Hepatic stellate cell (primary cell): ENCODE measurements around the gene GRID1.
"Not testable (repeated sequence)": the region's sequence is repeated elsewhere in the genome, so short reads cannot be mapped to it uniquely, and the experiment has no call there.

Experiments
- DNase-seq: peaks from one replicate; pipeline ENCODE4 v3.0.0; 2011; ENCODE audit warnings: low spot score

Gene GRID1

GRCh38 chr10:86391986-86392722, 25.6 kb upstream of the GRID1 start:
- no peak for DNase-seq

GRCh38 chr10:86391236-86391840, 24.7 kb upstream of the GRID1 start:
- DNase-seq = no peak

- no peak for DNase-seq
These were observed 23.9 kb upstream of the GRID1 start for GRCh38 chr10:86390337-86391120.

- no peak for DNase-seq
These were observed 23.0 kb upstream of the GRID1 start for GRCh38 chr10:86389441-86390193.

- DNase-seq = not testable (repeated sequence)
These were observed 22.5 kb upstream of the GRID1 start for GRCh38 chr10:86389109-86389440.

GRCh38 chr10:86388119-86388704, 21.6 kb upstream of the GRID1 start:
- DNase-seq = no peak

GRCh38 chr10:86387178-86387794, 20.7 kb upstream of the GRID1 start:
- no peak for DNase-seq

GRCh38 chr10:86385806-86386205, 19.2 kb upstream of the GRID1 start:
- no peak for DNase-seq

- DNase-seq = no peak
These were observed 11.2 kb upstream of the GRID1 start for GRCh38 chr10:86377797-86378146.

- DNase-seq = peak; percentile 81
These were observed 10.5 kb upstream of the GRID1 start for GRCh38 chr10:86376852-86377796.

GRCh38 chr10:86376403-86376802, 9.8 kb upstream of the GRID1 start:
- no peak for DNase-seq

GRCh38 chr10:86375204-86375603, 8.6 kb upstream of the GRID1 start:
- no peak for DNase-seq

- no peak for DNase-seq
These were observed 8.1 kb upstream of the GRID1 start for GRCh38 chr10:86374664-86375063.

GRCh38 chr10:86373828-86374227, 7.2 kb upstream of the GRID1 start:
- DNase-seq = no peak

- DNase-seq = no peak
These were observed 6.7 kb upstream of the GRID1 start for GRCh38 chr10:86373251-86373650.

GRCh38 chr10:86372784-86373239, 6.2 kb upstream of the GRID1 start:
- DNase-seq = no peak

GRCh38 chr10:86372119-86372783, 5.7 kb upstream of the GRID1 start:
- no peak for DNase-seq

GRCh38 chr10:86371691-86372090, 5.1 kb upstream of the GRID1 start:
- DNase-seq = no peak

- DNase-seq = no peak
These were observed 4.5 kb upstream of the GRID1 start for GRCh38 chr10:86371116-86371515.

GRCh38 chr10:86370006-86370585, 3.5 kb upstream of the GRID1 start:
- no peak for DNase-seq
